ENCODE measurements around the gene C11orf58.

C11orf58 gene

DNA sequence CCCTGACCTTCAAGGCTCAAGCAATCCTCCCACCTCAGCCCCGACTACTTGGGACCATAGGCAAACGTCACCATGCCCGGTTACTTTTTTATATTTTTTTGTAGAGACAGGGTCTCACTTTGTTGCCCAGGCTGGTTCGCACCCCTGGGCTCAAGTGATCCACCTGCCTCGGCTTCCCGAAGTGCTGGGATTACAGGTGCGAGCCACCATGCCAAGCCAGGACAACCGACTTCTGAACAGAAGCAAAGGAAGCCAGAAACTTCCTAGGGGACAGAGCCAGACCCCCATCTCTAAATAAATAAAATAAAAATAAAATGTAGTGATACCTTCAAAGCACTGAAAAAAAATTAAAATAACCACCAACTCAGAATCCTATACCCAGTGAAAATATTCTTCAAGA is 26.4 kb downstream of the C11orf58 start:
- ChIA-PET POLR2A (no interaction called here), CTCF (interaction anchor here (1.3 to 13.6 kb wide), 2 partner anchors 12 to 21 kb away, joined by 3 to 148 read pairs; no protein-coding TSS in a partner anchor)
- TF ChIP-seq, protein P1, sequence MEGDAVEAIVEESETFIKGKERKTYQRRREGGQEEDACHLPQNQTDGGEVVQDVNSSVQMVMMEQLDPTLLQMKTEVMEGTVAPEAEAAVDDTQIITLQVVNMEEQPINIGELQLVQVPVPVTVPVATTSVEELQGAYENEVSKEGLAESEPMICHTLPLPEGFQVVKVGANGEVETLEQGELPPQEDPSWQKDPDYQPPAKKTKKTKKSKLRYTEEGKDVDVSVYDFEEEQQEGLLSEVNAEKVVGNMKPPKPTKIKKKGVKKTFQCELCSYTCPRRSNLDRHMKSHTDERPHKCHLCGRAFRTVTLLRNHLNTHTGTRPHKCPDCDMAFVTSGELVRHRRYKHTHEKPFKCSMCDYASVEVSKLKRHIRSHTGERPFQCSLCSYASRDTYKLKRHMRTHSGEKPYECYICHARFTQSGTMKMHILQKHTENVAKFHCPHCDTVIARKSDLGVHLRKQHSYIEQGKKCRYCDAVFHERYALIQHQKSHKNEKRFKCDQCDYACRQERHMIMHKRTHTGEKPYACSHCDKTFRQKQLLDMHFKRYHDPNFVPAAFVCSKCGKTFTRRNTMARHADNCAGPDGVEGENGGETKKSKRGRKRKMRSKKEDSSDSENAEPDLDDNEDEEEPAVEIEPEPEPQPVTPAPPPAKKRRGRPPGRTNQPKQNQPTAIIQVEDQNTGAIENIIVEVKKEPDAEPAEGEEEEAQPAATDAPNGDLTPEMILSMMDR (IDR thresholded peaks at IDR 0.05; ENCODE audit: control extremely low read depth, extremely low read depth, low read depth, missing control alignments): no peak
- no peak for DNase-seq (ENCODE audit: extremely low spot score)

DNA sequence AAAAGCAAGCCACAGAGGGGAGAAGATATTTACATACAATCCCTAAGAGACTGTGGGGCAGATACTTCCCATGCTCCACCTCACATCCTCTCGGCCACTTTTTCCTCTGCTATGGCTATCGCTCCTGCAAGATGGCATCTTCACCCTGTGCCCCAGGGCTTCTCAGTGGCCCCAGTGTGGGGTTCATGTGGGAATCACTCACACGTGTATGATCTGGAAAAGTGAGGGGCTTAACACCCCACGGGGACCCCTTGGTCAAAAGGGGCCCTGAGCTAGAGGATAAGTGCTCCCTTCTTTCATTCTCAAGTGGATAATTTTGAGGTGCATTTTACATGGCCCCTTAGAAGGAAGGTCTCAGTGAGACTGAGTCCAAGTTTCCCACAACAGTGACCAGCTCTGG is 28.7 kb downstream of the C11orf58 start:
- TF ChIP-seq, protein P1 (IDR thresholded peaks at IDR 0.05; ENCODE audit: control extremely low read depth, extremely low read depth, low read depth, missing control alignments): no peak
- CTCF ChIA-PET: interaction anchor here (13.6 kb wide), 1 partner anchor 19 kb away, joined by 148 read pairs; no protein-coding TSS in a partner anchor
- POLR2A ChIA-PET: interaction anchor here (0.7 to 1.0 kb wide), 2 partner anchors 322 to 786 kb away, joined by 3 to 8 read pairs; no protein-coding TSS in a partner anchor
- DNase-seq (ENCODE audit: extremely low spot score): no peak

DNA sequence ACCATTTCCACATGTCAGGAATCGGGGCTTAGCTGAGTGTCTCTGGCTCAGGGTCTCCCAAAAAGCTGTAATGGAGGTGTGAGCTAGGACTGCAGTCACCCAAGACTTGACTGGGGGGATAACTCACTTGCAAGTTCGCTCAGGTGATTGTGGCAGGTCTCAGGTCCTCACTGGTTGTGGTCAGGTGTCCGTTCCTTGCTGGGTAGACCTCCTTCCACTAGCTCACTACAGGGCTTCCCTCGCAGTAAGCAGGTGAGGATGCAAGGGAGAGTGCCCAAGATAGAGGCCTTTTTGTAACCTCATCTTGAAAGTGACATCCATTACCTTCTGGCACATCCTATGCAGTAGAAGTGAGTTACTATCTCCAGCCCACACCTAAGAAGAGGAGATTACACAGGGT is 29.5 kb downstream of the C11orf58 start:
- ChIA-PET POLR2A (no interaction called here), CTCF (interaction anchor here (13.6 kb wide), 1 partner anchor 18 kb away, joined by 148 read pairs; no protein-coding TSS in a partner anchor)
- TF ChIP-seq, protein P1 (IDR thresholded peaks at IDR 0.05; ENCODE audit: control extremely low read depth, extremely low read depth, low read depth, missing control alignments): no peak
- DNase-seq (ENCODE audit: extremely low spot score): no peak

DNA sequence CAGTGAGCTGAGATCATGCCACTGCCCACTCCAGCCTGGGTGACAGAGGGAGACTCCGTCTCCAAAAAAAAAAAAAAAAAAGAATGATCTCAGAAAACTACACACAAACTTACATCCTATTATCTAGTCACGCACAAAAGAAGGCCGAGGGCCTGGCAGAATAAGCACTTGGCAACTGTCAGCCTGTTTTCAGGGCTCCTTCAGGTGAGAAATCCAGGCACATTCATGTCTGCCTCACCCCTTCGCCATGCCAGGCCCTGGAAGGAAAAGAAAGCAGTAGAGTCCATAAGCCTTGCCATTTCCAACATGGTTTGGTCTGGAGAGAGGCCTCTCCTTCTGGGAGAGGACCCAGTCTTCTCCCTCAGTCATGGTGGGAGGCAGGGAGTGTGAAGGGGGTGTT is 30.9 kb downstream of the C11orf58 start:
- TF ChIP-seq, protein P1 (IDR thresholded peaks at IDR 0.05; ENCODE audit: control extremely low read depth, extremely low read depth, low read depth, missing control alignments): no peak
- DNase-seq (ENCODE audit: extremely low spot score): no peak
- ChIA-PET POLR2A (no interaction called here), CTCF (interaction anchor here (13.6 kb wide), 1 partner anchor 16 kb away, joined by 148 read pairs; no protein-coding TSS in a partner anchor)

DNA sequence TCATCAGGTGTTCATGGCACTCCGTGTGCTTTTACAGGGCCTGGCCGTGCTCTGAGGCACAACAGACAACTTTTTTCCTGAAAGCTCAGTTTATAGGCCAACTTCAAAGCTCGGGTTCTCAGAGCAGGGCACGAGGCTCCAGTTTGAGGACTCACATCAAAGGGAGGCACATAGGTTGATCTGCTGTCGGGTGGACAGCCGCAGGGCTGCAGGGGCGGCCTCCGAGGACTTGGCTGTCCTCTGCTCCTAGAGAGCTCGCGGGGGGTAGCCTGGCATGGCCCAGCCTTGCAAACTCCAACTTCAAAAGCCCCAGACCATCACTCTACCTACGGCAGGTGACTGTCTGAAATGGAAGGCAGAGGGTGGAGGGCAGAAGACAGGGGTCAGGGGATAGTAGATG is 31.6 kb downstream of the C11orf58 start:
- TF ChIP-seq, protein P1 (IDR thresholded peaks at IDR 0.05; ENCODE audit: control extremely low read depth, extremely low read depth, low read depth, missing control alignments): no peak
- ChIA-PET POLR2A (no interaction called here), CTCF (interaction anchor here (13.6 kb wide), 1 partner anchor 16 kb away, joined by 148 read pairs; no protein-coding TSS in a partner anchor)
- no peak for DNase-seq (ENCODE audit: extremely low spot score)

DNA sequence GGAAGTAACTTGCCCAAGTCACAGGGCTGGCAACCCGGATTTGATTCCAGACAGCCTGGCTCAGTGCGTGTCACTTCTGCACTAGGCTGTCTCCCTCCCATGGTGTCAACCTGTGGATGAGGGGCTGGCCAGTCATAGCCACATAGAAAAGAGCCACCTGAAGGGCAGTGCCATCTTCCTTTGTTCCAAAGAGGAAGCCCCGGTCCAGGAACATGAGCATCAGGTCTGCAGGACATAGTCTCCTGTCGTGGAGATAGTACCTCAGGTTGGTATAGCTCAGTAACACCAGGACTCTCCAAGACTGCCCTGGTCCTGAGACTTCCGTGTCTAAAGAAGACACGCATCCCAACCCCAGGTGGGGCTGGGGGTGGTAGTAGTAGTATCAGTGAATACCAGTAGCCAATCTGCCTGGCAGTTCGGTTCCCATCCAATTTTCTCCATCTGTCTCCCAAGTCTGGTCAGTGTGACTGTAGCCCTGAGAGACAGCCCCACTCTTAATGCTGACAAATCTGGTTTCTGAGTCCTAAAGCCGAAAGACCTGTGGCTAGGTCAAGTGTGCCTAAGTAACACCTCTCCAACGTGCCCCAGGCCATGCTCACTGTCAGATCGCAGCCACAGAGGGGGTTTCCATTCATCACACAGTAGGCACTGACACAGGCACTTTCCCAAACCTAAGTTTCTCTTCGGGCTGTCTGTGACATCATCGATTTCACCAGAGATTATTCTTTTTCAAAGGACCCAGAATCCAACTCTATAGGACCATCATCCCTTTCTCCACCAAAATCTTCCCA is 33.1 kb downstream of the C11orf58 start:
- no peak for DNase-seq (ENCODE audit: extremely low spot score)
- POLR2A ChIA-PET: no interaction called here
- TF ChIP-seq, protein P1 (IDR thresholded peaks at IDR 0.05; ENCODE audit: control extremely low read depth, extremely low read depth, low read depth, missing control alignments): no peak
- CTCF ChIA-PET: interaction anchor here (13.6 kb wide), 1 partner anchor 14 kb away, joined by 148 read pairs; no protein-coding TSS in a partner anchor

Measured in GM10248 (cell line).